HL-60 (cell line): ENCODE data around the gene ZP3.

Experiments
- DNase-seq, 2 experiments: peaks; one replicate each; pipeline ENCODE4 v3.0.0-alpha.2; 2010 to 2020; ENCODE audit warnings: low read depth in 1 of 2, low spot score in 1 of 2
- H3K27ac ChIP-seq: fragments of 250-450 bp; sonication (Bioruptor Pico); replicated peaks from 2 replicates; pipeline ENCODE4 v1.5.1; 2020; ENCODE audit warnings: mild to moderate bottlenecking, moderate library complexity
- H3K27me3 ChIP-seq: fragments of 250-450 bp; sonication (Bioruptor Pico); 2 replicates; pipeline ENCODE4 v1.5.1; 2021; ENCODE audit warnings: mild to moderate bottlenecking, moderate library complexity; ENCODE audit not compliant: insufficient read depth, poor library complexity, severe bottlenecking
- H3K4me3 ChIP-seq: replicated peaks from 2 replicates; pipeline ENCODE4 v1.5.1; 2011; ENCODE audit warnings: mild to moderate bottlenecking, control low read depth, low read length; ENCODE audit not compliant: insufficient read depth
- CTCF ChIP-seq: IDR thresholded peaks from one replicate; pipeline ENCODE4 v1.5.1; 2011; ENCODE audit warnings: low read length, control low read depth, inconsistent platforms; ENCODE audit not compliant: insufficient read depth
- GABPA ChIP-seq: IDR thresholded peaks from 2 replicates; pipeline ENCODE4 v1.6.1; 2012; ENCODE audit warnings: low read depth
- POLR2AphosphoS5 ChIP-seq: IDR thresholded peaks from 2 replicates; pipeline ENCODE4 v1.6.1; 2012; ENCODE audit warnings: low read depth
- REST ChIP-seq: IDR thresholded peaks from 2 replicates; pipeline ENCODE4 v1.6.1; 2012; ENCODE audit warnings: low read depth; ENCODE audit not compliant: insufficient replicate concordance
- SPI1 ChIP-seq: IDR thresholded peaks from 2 replicates; pipeline ENCODE4 v1.6.1; 2012; ENCODE audit warnings: low read depth, mild to moderate bottlenecking, borderline replicate concordance

The ZP3 gene

GRCh38 chr7:76403780-76404494 lies 20.8 kb upstream of the ZP3 start:
- no peak overlapping the region for H3K4me3 ChIP-seq
- H3K27me3 ChIP-seq, result no peaks in the 10 kb centered on the region
- no peak overlapping the region for H3K27ac ChIP-seq
- TF ChIP-seq POLR2AphosphoS5 (peak; percentile 64), CTCF (no peak), SPI1 (peak; percentile 100), GABPA (no peak), REST (no peak)
- DNase-seq, result peak; percentile 61 to 83

- TF ChIP-seq SPI1, result no peak
- TF ChIP-seq POLR2AphosphoS5, result no peak
- TF ChIP-seq CTCF, result no peak
- no peak for TF ChIP-seq GABPA
- no peak for TF ChIP-seq REST
- Histone ChIP-seq H3K27me3 (no peaks in the 10 kb centered on the region), H3K27ac (no peak overlapping the region), H3K4me3 (no peak overlapping the region)
- no peak for DNase-seq
Measured at GRCh38 chr7:76405738-76406137, 19.0 kb upstream of the ZP3 start.

GRCh38 chr7:76407718-76408117 lies 17.0 kb upstream of the ZP3 start:
- Histone ChIP-seq H3K4me3 (no peak overlapping the region), H3K27ac (no peak overlapping the region), H3K27me3 (no peaks in the 10 kb centered on the region)
- no peak for DNase-seq
- TF ChIP-seq CTCF (no peak), REST (no peak), POLR2AphosphoS5 (no peak), GABPA (no peak), SPI1 (no peak)
